GM12875 (cell line): Measurements from ENCODE around the gene NEK5.

Source experiments
- H3K4me3 ChIP-seq: one replicate; pipeline ENCODE4 v1.5.1; 2011; ENCODE audit warnings: low read depth, low read length, control low read depth
- TF ChIP-seq, protein P1 (sequence below): IDR thresholded peaks from 2 replicates; pipeline ENCODE4 v1.5.1; 2011; ENCODE audit warnings: low read depth, mild to moderate bottlenecking, control low read depth, inconsistent platforms, low read length, moderate library complexity, borderline replicate concordance; ENCODE audit not compliant: insufficient read depth

NEK5 gene

GRCh38 chr13:52158629-52159158 lies 29.8 kb upstream of the NEK5 start:
- TF ChIP-seq, protein P1, sequence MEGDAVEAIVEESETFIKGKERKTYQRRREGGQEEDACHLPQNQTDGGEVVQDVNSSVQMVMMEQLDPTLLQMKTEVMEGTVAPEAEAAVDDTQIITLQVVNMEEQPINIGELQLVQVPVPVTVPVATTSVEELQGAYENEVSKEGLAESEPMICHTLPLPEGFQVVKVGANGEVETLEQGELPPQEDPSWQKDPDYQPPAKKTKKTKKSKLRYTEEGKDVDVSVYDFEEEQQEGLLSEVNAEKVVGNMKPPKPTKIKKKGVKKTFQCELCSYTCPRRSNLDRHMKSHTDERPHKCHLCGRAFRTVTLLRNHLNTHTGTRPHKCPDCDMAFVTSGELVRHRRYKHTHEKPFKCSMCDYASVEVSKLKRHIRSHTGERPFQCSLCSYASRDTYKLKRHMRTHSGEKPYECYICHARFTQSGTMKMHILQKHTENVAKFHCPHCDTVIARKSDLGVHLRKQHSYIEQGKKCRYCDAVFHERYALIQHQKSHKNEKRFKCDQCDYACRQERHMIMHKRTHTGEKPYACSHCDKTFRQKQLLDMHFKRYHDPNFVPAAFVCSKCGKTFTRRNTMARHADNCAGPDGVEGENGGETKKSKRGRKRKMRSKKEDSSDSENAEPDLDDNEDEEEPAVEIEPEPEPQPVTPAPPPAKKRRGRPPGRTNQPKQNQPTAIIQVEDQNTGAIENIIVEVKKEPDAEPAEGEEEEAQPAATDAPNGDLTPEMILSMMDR, result no peak
- H3K4me3 ChIP-seq, result peak overlapping the region; percentile 74

DNA sequence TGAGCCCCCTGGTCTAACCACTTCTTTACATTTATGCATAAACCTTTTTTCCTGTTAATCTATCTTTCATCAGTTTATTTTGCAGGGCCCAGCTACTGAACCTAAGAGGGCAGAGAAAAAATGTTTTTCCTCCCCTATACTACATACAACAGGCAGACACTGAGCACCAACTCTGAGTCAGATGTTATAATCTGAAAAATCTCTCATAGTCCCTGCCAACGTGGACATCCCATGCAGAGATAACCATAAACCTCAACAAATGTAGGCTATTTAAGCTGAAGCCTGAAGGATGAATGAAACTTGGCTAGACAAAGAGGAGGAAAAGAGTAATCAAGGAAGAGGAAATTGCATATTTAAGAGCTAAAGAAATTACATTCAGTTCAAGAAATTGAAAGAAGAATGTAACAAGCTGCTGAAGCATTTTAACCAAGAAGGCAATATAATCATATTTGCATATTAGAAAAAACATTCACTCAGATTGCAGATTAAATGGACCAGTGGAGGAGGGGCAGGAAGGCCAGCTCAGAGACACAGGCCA lies 27.9 kb upstream of the NEK5 start:
- H3K4me3 ChIP-seq, result no peak overlapping the region
- TF ChIP-seq, protein P1, result no peak

- TF ChIP-seq, protein P1, result no peak
- no peak overlapping the region for H3K4me3 ChIP-seq
These were observed 26.3 kb upstream of the NEK5 start for GRCh38 chr13:52155177-52155576.

DNA sequence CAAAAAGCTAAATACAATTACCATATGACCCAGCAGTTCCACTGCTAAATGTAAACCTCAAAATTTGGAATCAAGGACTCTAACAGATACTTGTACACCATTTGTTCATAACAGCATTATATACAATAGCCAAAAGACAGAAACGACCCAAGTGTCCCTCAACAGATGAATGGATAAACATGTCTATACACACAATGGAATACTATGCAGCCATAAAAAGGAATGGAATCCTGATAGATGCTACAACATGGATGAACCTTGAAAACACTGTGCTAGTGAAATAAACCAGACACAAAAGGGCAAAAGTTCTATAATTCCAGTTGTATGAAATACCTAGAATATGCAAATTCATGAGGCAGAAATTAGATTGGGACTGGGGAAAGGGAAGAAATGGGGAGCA lies 18.4 kb upstream of the NEK5 start:
- TF ChIP-seq, protein P1, result no peak
- H3K4me3 ChIP-seq, result no peak overlapping the region

DNA sequence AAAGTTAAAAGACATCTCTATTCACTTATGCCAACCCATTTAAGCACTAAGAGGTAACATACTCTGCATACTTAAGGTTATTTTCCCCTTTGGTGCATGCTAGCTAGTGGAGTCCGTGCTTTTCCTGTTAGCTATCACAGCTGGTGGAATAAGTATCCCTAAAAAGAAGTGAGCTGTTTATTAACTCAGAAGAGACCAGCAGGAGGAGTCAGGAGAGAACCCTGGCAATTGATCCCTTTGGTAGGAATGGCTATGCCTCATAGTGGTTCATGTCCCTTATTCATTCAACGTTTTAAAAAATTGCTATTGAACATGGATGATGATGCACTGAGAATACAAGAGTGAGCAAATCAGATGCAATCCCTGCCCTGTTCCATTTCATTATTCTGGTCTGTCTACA lies 12.4 kb upstream of the NEK5 start:
- TF ChIP-seq, protein P1, result no peak
- no peak overlapping the region for H3K4me3 ChIP-seq

- H3K4me3 ChIP-seq, result no peak overlapping the region
- TF ChIP-seq, protein P1, result no peak
These were observed 8.6 kb upstream of the NEK5 start for GRCh38 chr13:52137489-52137888.

- H3K4me3 ChIP-seq, result no peak overlapping the region
- TF ChIP-seq, protein P1, result no peak
These were observed 7.9 kb upstream of the NEK5 start for GRCh38 chr13:52136763-52137162.
